ENCODE results near the gene TMOD3. TPM values are rescaled to one million over a fixed set of nuclear protein-coding genes. Genes with fewer than 3 reads are reported as not detected.

The TMOD3 gene
- total RNA-seq, 1 donor from 2014 or later: 37.4 TPM

- TF ChIP-seq EZH2 (IDR thresholded peaks at IDR 0.05): no peak
- no peak for TF ChIP-seq EZH2phosphoT487 (IDR thresholded peaks at IDR 0.05)
- TF ChIP-seq CTCF (IDR thresholded peaks at IDR 0.05): no peak
- Histone ChIP-seq H4K20me1 (ENCODE audit: low read depth) (no peaks in the 10 kb centered on the region), H3K79me2 (ENCODE audit: low read depth) (no peaks in the 10 kb centered on the region), H2AFZ (replicated peaks) (no peak overlapping the region), H3K9me3 (ENCODE audit: low read depth) (no peaks in the 10 kb centered on the region), H3K27ac (no peak overlapping the region), H3K27me3 (no peaks in the 10 kb centered on the region), H3K4me3 (no peak overlapping the region), H3K4me2 (no peak overlapping the region), H3F3A (ENCODE audit: low read depth) (no peaks in the 10 kb centered on the region), H3K4me1 (no peaks in the 10 kb centered on the region), H3K36me3 (no peaks in the 10 kb centered on the region), H3K9ac (no peak overlapping the region)
- no peaks in the 10 kb centered on the region for H3K4me1 Mint-ChIP-seq
- no peaks in the 10 kb centered on the region for H3K27me3 Mint-ChIP-seq (ENCODE audit: insufficient read depth, low read depth)
- no peak overlapping the region for H3K27ac Mint-ChIP-seq
- no peak overlapping the region for H3K4me3 Mint-ChIP-seq
- H3K36me3 Mint-ChIP-seq: peaks cover 5% of the 10 kb centered on the region
- H3K9me3 Mint-ChIP-seq: no peaks in the 10 kb centered on the region
- no peak for DNase-seq (ENCODE audit: low spot score)
These were observed 102.2 kb downstream of the TMOD3 start for GRCh38 chr15:51931638-51932037.

DNA sequence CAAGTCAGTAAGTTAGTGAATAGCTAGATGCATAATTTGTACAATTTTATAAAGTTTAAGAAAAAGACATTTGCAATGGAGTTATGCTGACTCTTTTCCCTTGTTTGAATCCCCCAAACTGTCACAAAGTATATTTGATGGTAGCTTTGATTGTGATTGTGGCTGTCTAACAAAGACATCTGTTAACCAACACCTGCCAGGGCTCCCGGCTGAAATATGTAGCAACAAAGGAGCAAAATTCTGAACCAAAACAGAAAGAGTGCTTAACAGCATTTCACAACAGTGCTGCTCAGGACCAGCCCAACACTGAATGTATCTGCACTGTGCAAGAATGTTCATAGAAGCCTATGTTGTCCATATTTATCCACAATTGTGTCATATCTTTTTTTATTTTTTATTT is 102.7 kb downstream of the TMOD3 start:
- no peak for DNase-seq (ENCODE audit: low spot score)
- Mint-ChIP-seq H3K36me3 (peaks cover 6% of the 10 kb centered on the region), H3K4me1 (no peaks in the 10 kb centered on the region), H3K4me3 (no peak overlapping the region), H3K27me3 (ENCODE audit: insufficient read depth, low read depth) (no peaks in the 10 kb centered on the region), H3K9me3 (no peaks in the 10 kb centered on the region), H3K27ac (no peak overlapping the region)
- H3F3A ChIP-seq (ENCODE audit: low read depth): no peaks in the 10 kb centered on the region
- H3K4me1 ChIP-seq: no peaks in the 10 kb centered on the region
- no peak for TF ChIP-seq EZH2 (IDR thresholded peaks at IDR 0.05)
- no peak for TF ChIP-seq CTCF (IDR thresholded peaks at IDR 0.05)
- TF ChIP-seq EZH2phosphoT487 (IDR thresholded peaks at IDR 0.05): no peak
- H2AFZ ChIP-seq (replicated peaks): no peak overlapping the region
- no peak overlapping the region for H3K4me3 ChIP-seq
- no peaks in the 10 kb centered on the region for H3K27me3 ChIP-seq
- H3K27ac ChIP-seq: no peak overlapping the region
- H4K20me1 ChIP-seq (ENCODE audit: low read depth): no peaks in the 10 kb centered on the region
- H3K36me3 ChIP-seq: no peaks in the 10 kb centered on the region
- no peak overlapping the region for H3K9ac ChIP-seq
- no peak overlapping the region for H3K4me2 ChIP-seq
- no peaks in the 10 kb centered on the region for H3K9me3 ChIP-seq (ENCODE audit: low read depth)
- H3K79me2 ChIP-seq (ENCODE audit: low read depth): no peaks in the 10 kb centered on the region

DNA sequence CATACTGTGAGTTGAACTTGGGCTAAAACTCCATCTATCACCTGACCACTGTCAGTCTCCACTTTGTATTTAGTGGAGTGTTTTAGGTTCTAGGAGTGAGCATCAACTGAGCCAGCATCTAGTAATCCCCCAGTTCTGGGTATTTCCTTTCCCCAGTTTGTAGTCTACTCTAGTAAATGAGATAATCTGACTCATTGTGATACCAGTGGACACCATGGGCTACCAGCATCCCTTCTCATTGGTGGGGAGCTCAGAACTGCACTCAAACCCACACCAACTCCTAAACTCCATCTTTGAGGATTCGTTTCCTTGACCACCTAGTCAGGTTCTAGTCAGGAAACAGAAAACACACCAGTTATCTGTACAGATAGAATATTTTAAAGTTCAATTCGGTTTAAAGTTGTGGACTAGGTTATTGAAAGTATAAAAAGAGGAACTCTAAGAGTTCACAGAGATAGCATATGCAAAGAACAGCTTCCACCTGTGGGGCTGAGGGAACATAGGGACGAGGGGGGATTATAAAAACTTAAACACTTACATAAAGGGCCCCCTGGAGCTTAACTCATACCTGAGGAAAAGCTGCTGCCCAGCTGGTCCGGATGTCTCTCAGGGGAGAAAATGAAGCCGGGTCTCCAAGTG is 106.1 kb downstream of the TMOD3 start:
- H3K27ac ChIP-seq: no peak overlapping the region

More for the DNA sequence above, 106.1 kb downstream of the TMOD3 start:
- no peak overlapping the region for H3K27ac Mint-ChIP-seq
- H2AFZ ChIP-seq (replicated peaks): no peak overlapping the region
- DNase-seq (ENCODE audit: low spot score): no peak
- no peaks in the 10 kb centered on the region for H3K9me3 ChIP-seq (ENCODE audit: low read depth)
- H3K27me3 ChIP-seq: no peaks in the 10 kb centered on the region
- no peak overlapping the region for H3K4me3 Mint-ChIP-seq
- TF ChIP-seq EZH2phosphoT487 (IDR thresholded peaks at IDR 0.05): no peak
- TF ChIP-seq EZH2 (IDR thresholded peaks at IDR 0.05): no peak
- TF ChIP-seq CTCF (IDR thresholded peaks at IDR 0.05): no peak
- H3K79me2 ChIP-seq (ENCODE audit: low read depth): no peaks in the 10 kb centered on the region
- H3K4me1 ChIP-seq: no peaks in the 10 kb centered on the region
- peaks cover 4% of the 10 kb centered on the region for H3K36me3 ChIP-seq
- H3K4me1 Mint-ChIP-seq: no peaks in the 10 kb centered on the region
- no peak overlapping the region for H3K4me2 ChIP-seq
- H3K36me3 Mint-ChIP-seq: peaks cover 14% of the 10 kb centered on the region
- H4K20me1 ChIP-seq (ENCODE audit: low read depth): no peaks in the 10 kb centered on the region
- H3K9ac ChIP-seq: no peak overlapping the region
- no peaks in the 10 kb centered on the region for H3K27me3 Mint-ChIP-seq (ENCODE audit: insufficient read depth, low read depth)
- H3F3A ChIP-seq (ENCODE audit: low read depth): no peaks in the 10 kb centered on the region
- no peaks in the 10 kb centered on the region for H3K9me3 Mint-ChIP-seq
- H3K4me3 ChIP-seq: no peak overlapping the region

All from neural progenitor cell (in vitro differentiated cells).